HEK293 (cell line): ENCODE measurements around the gene NCKAP5L.

Source experiments
- GFI1B ChIP-seq: fragments of 450-650 bp; formaldehyde crosslinking; IDR thresholded peaks from 2 replicates; pipeline ENCODE4 v1.5.1; 2016; ENCODE audit warnings: missing biosample characterization, missing genetic modification characterization
- SETDB1 ChIP-seq: IDR thresholded peaks from one replicate; pipeline ENCODE4 v1.6.1; 2017; ENCODE audit warnings: mild to moderate bottlenecking, low read length, moderate library complexity, mixed read lengths; ENCODE audit not compliant: insufficient read length
- ZBTB17 ChIP-seq: fragments of 450-650 bp; formaldehyde crosslinking; IDR thresholded peaks from 2 replicates; pipeline ENCODE4 v1.5.1; 2016; ENCODE audit warnings: missing biosample characterization, missing genetic modification characterization
- ZBTB21 ChIP-seq: fragments of 450-650 bp; formaldehyde crosslinking; IDR thresholded peaks from 2 replicates; pipeline ENCODE4 v1.5.1; 2017; ENCODE audit warnings: missing biosample characterization, missing genetic modification characterization
- ZBTB7A ChIP-seq: fragments of 450-650 bp; formaldehyde crosslinking; IDR thresholded peaks from 2 replicates; pipeline ENCODE4 v1.5.1; 2016; ENCODE audit warnings: low read depth, missing biosample characterization, missing genetic modification characterization
- ZEB2 ChIP-seq: fragments of 450-650 bp; formaldehyde crosslinking; IDR thresholded peaks from 2 replicates; pipeline ENCODE4 v1.5.1; 2016; ENCODE audit warnings: missing biosample characterization, missing genetic modification characterization
- ZFHX2 ChIP-seq: fragments of 450-650 bp; formaldehyde crosslinking; conservative IDR thresholded peaks from 2 replicates; pipeline ENCODE4 v1.5.1; 2016; ENCODE audit warnings: missing biosample characterization, missing genetic modification characterization
- ZNF175 ChIP-seq: fragments of 450-650 bp; formaldehyde crosslinking; IDR thresholded peaks from 2 replicates; pipeline ENCODE4 v1.5.1; 2016; ENCODE audit warnings: missing biosample characterization, missing genetic modification characterization
- ZNF2 ChIP-seq: fragments of 450-650 bp; formaldehyde crosslinking; IDR thresholded peaks from 2 replicates; pipeline ENCODE4 v1.5.1; 2016; ENCODE audit warnings: missing biosample characterization, missing genetic modification characterization
- ZNF214 ChIP-seq: fragments of 450-650 bp; formaldehyde crosslinking; IDR thresholded peaks from 2 replicates; pipeline ENCODE4 v1.5.1; 2017; ENCODE audit warnings: missing biosample characterization, mild to moderate bottlenecking, missing genetic modification characterization, borderline replicate concordance
- ZNF324 ChIP-seq: fragments of 450-650 bp; formaldehyde crosslinking; IDR thresholded peaks from 2 replicates; pipeline ENCODE4 v1.5.1; 2016; ENCODE audit warnings: missing biosample characterization, missing genetic modification characterization
- ZNF394 ChIP-seq: fragments of 450-650 bp; formaldehyde crosslinking; IDR thresholded peaks from 2 replicates; pipeline ENCODE4 v1.5.1; 2016; ENCODE audit warnings: missing biosample characterization, missing genetic modification characterization, mild to moderate bottlenecking, moderate library complexity, borderline replicate concordance
- ZNF416 ChIP-seq: fragments of 450-650 bp; formaldehyde crosslinking; IDR thresholded peaks from 2 replicates; pipeline ENCODE4 v1.5.1; 2016; ENCODE audit warnings: missing biosample characterization, missing genetic modification characterization
- ZNF433 ChIP-seq: fragments of 450-650 bp; formaldehyde crosslinking; IDR thresholded peaks from 2 replicates; pipeline ENCODE4 v1.5.1; 2016; ENCODE audit warnings: missing biosample characterization, missing genetic modification characterization, low read depth
- ZNF544 ChIP-seq: fragments of 450-650 bp; formaldehyde crosslinking; IDR thresholded peaks from 2 replicates; pipeline ENCODE4 v1.5.0; 2017; ENCODE audit warnings: missing biosample characterization, missing genetic modification characterization
- ZNF555 ChIP-seq: fragments of 450-650 bp; formaldehyde crosslinking; conservative IDR thresholded peaks from 2 replicates; pipeline ENCODE4 v1.5.1; 2017; ENCODE audit warnings: missing biosample characterization, mild to moderate bottlenecking, missing genetic modification characterization, inconsistent platforms
- ZNF560 ChIP-seq: fragments of 450-650 bp; formaldehyde crosslinking; IDR thresholded peaks from 2 replicates; pipeline ENCODE4 v1.5.1; 2017; ENCODE audit warnings: missing biosample characterization, missing genetic modification characterization, borderline replicate concordance
- ZNF600 ChIP-seq: fragments of 450-650 bp; formaldehyde crosslinking; IDR thresholded peaks from 2 replicates; pipeline ENCODE4 v1.5.1; 2016; ENCODE audit warnings: missing biosample characterization, missing genetic modification characterization
- ZNF843 ChIP-seq: fragments of 450-650 bp; formaldehyde crosslinking; IDR thresholded peaks from 2 replicates; pipeline ENCODE4 v1.5.1; 2016; ENCODE audit warnings: missing biosample characterization, missing genetic modification characterization
- ZSCAN30 ChIP-seq: fragments of 450-650 bp; IDR thresholded peaks from 2 replicates; pipeline ENCODE4 v1.5.1; 2018; ENCODE audit warnings: missing biosample characterization, mild to moderate bottlenecking, missing genetic modification characterization, moderate library complexity
- TF ChIP-seq, protein P1 (sequence below): fragments of 450-650 bp; formaldehyde crosslinking; IDR thresholded peaks from 2 replicates; pipeline ENCODE4 v1.5.1; 2016; ENCODE audit warnings: missing biosample characterization, missing genetic modification characterization
- TF ChIP-seq, protein P2 (sequence below): fragments of 450-650 bp; formaldehyde crosslinking; IDR thresholded peaks from 2 replicates; pipeline ENCODE4 v1.5.1; 2016; ENCODE audit warnings: missing biosample characterization, missing genetic modification characterization
- TF ChIP-seq, protein P3 (sequence below): fragments of 450-650 bp; formaldehyde crosslinking; IDR thresholded peaks from 2 replicates; pipeline ENCODE4 v1.5.1; 2016; ENCODE audit warnings: missing biosample characterization, missing genetic modification characterization
- TF ChIP-seq, protein P4 (sequence below): fragments of 450-650 bp; formaldehyde crosslinking; IDR thresholded peaks from 2 replicates; pipeline ENCODE4 v1.5.1; 2016; ENCODE audit warnings: missing biosample characterization, missing genetic modification characterization
- TF ChIP-seq, protein P5 (sequence below): fragments of 450-650 bp; formaldehyde crosslinking; IDR thresholded peaks from 2 replicates; pipeline ENCODE4 v1.5.1; 2016; ENCODE audit warnings: missing biosample characterization, missing genetic modification characterization
- TF ChIP-seq, protein P6 (sequence below): fragments of 450-650 bp; formaldehyde crosslinking; IDR thresholded peaks from 2 replicates; pipeline ENCODE4 v1.5.1; 2017; ENCODE audit warnings: missing biosample characterization, missing genetic modification characterization

The NCKAP5L gene

DNA sequence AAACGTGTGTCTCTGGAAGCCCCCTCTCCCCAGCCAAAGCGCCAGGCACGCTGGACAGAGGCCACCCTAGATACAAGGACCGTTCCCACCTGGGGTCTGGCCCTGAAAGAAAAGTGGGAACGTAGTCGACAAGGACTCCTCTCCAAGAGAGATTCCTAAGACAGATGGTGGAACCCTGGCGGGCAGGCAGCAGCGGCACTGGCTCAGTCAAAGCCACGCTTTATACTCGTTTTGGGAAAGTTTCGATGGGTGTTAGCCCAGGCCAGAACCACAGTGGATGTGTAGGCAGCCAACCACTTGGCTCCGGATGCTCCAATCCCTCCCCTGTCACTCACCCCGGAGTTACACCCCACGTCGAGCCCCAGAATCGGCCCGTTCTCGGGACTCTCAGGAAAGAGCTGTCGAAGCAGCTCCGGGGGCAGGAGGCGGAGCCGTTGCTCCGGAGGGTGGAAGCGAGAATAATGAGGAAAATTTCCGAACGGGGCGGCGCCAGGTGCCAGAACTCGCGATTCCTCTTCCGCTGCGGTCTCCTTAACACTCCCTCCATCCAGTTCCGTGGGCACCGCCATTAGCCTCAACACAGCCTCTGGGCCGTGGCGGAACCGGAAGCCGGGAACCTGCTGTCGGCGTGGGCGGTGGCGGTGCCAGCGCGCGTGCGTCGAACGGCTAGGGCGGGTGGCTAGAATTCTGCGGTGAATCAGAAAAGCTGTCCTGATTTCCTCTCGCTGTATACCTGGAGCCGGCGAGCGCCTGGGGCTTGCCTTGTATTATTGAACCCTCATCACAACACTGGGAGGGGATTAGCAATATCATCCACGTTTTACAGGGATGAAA, 14.5 kb upstream of the NCKAP5L start, which contains the start of gene BCDIN3D (continued):
- TF ChIP-seq ZNF214 (tag by site-specific recombination) (no peak), ZNF416 (tag by site-specific recombination) (no peak), ZNF324 (tag by site-specific recombination) (no peak), ZNF843 (tag by site-specific recombination) (no peak), ZNF560 (tag by site-specific recombination) (no peak), ZFHX2 (tag by site-specific recombination) (peak; percentile 77), SETDB1 (no peak), ZNF175 (tag by site-specific recombination) (no peak), ZNF544 (tag by site-specific recombination) (no peak), ZNF600 (tag by site-specific recombination) (peak; percentile 73), GFI1B (tag by site-specific recombination) (no peak), ZEB2 (tag by site-specific recombination) (peak; percentile 60; the same call in 1 of the 2 replicates), ZNF555 (tag by site-specific recombination) (no peak), ZNF433 (tag by site-specific recombination) (no peak), ZNF2 (tag by site-specific recombination) (no peak; the same call in 1 of the 2 replicates), ZBTB17 (tag by site-specific recombination) (peak; percentile 63), ZBTB21 (tag by site-specific recombination) (no peak), ZNF394 (tag by site-specific recombination) (no peak; the same call in 1 of the 2 replicates), ZSCAN30 (tag by site-specific recombination) (0 out of 2 replicates have a peak, but pooled peaks have one; percentile 42), ZBTB7A (tag by site-specific recombination) (no peak)
- TF ChIP-seq, protein P1, sequence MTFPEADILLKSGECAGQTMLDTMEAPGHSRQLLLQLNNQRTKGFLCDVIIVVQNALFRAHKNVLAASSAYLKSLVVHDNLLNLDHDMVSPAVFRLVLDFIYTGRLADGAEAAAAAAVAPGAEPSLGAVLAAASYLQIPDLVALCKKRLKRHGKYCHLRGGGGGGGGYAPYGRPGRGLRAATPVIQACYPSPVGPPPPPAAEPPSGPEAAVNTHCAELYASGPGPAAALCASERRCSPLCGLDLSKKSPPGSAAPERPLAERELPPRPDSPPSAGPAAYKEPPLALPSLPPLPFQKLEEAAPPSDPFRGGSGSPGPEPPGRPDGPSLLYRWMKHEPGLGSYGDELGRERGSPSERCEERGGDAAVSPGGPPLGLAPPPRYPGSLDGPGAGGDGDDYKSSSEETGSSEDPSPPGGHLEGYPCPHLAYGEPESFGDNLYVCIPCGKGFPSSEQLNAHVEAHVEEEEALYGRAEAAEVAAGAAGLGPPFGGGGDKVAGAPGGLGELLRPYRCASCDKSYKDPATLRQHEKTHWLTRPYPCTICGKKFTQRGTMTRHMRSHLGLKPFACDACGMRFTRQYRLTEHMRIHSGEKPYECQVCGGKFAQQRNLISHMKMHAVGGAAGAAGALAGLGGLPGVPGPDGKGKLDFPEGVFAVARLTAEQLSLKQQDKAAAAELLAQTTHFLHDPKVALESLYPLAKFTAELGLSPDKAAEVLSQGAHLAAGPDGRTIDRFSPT (tag by site-specific recombination), result peak; percentile 57; the same call in 1 of the 2 replicates
- TF ChIP-seq, protein P2, sequence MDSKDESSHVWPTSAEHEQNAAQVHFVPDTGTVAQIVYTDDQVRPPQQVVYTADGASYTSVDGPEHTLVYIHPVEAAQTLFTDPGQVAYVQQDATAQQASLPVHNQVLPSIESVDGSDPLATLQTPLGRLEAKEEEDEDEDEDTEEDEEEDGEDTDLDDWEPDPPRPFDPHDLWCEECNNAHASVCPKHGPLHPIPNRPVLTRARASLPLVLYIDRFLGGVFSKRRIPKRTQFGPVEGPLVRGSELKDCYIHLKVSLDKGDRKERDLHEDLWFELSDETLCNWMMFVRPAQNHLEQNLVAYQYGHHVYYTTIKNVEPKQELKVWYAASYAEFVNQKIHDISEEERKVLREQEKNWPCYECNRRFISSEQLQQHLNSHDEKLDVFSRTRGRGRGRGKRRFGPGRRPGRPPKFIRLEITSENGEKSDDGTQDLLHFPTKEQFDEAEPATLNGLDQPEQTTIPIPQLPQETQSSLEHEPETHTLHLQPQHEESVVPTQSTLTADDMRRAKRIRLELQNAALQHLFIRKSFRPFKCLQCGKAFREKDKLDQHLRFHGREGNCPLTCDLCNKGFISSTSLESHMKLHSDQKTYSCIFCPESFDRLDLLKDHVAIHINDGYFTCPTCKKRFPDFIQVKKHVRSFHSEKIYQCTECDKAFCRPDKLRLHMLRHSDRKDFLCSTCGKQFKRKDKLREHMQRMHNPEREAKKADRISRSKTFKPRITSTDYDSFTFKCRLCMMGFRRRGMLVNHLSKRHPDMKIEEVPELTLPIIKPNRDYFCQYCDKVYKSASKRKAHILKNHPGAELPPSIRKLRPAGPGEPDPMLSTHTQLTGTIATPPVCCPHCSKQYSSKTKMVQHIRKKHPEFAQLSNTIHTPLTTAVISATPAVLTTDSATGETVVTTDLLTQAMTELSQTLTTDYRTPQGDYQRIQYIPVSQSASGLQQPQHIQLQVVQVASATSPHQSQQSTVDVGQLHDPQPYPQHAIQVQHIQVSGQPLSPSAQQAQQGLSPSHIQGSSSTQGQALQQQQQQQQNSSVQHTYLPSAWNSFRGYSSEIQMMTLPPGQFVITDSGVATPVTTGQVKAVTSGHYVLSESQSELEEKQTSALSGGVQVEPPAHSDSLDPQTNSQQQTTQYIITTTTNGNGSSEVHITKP, result no peak; the same call in 1 of the 2 replicates
- TF ChIP-seq, protein P3, sequence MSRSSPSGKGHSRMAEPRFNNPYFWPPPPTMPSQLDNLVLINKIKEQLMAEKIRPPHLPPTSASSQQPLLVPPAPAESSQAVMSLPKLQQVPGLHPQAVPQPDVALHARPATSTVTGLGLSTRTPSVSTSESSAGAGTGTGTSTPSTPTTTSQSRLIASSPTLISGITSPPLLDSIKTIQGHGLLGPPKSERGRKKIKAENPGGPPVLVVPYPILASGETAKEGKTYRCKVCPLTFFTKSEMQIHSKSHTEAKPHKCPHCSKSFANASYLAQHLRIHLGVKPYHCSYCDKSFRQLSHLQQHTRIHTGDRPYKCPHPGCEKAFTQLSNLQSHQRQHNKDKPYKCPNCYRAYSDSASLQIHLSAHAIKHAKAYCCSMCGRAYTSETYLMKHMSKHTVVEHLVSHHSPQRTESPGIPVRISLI (tag by site-specific recombination), result no peak
- TF ChIP-seq, protein P4, sequence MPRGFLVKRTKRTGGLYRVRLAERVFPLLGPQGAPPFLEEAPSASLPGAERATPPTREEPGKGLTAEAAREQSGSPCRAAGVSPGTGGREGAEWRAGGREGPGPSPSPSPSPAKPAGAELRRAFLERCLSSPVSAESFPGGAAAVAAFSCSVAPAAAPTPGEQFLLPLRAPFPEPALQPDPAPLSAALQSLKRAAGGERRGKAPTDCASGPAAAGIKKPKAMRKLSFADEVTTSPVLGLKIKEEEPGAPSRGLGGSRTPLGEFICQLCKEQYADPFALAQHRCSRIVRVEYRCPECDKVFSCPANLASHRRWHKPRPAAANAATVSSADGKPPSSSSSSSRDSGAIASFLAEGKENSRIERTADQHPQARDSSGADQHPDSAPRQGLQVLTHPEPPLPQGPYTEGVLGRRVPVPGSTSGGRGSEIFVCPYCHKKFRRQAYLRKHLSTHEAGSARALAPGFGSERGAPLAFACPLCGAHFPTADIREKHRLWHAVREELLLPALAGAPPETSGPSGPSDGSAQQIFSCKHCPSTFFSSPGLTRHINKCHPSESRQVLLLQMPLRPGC (tag by site-specific recombination), result no peak
- TF ChIP-seq, protein P5, sequence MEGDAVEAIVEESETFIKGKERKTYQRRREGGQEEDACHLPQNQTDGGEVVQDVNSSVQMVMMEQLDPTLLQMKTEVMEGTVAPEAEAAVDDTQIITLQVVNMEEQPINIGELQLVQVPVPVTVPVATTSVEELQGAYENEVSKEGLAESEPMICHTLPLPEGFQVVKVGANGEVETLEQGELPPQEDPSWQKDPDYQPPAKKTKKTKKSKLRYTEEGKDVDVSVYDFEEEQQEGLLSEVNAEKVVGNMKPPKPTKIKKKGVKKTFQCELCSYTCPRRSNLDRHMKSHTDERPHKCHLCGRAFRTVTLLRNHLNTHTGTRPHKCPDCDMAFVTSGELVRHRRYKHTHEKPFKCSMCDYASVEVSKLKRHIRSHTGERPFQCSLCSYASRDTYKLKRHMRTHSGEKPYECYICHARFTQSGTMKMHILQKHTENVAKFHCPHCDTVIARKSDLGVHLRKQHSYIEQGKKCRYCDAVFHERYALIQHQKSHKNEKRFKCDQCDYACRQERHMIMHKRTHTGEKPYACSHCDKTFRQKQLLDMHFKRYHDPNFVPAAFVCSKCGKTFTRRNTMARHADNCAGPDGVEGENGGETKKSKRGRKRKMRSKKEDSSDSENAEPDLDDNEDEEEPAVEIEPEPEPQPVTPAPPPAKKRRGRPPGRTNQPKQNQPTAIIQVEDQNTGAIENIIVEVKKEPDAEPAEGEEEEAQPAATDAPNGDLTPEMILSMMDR (tag by site-specific recombination), result no peak
- TF ChIP-seq, protein P6, sequence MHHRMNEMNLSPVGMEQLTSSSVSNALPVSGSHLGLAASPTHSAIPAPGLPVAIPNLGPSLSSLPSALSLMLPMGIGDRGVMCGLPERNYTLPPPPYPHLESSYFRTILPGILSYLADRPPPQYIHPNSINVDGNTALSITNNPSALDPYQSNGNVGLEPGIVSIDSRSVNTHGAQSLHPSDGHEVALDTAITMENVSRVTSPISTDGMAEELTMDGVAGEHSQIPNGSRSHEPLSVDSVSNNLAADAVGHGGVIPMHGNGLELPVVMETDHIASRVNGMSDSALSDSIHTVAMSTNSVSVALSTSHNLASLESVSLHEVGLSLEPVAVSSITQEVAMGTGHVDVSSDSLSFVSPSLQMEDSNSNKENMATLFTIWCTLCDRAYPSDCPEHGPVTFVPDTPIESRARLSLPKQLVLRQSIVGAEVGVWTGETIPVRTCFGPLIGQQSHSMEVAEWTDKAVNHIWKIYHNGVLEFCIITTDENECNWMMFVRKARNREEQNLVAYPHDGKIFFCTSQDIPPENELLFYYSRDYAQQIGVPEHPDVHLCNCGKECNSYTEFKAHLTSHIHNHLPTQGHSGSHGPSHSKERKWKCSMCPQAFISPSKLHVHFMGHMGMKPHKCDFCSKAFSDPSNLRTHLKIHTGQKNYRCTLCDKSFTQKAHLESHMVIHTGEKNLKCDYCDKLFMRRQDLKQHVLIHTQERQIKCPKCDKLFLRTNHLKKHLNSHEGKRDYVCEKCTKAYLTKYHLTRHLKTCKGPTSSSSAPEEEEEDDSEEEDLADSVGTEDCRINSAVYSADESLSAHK, result no peak
